Small intestine (tissue), 7 donors: ENCODE data around the gene SORCS2. TPM values are rescaled to one million over a fixed set of nuclear protein-coding genes. Genes with fewer than 3 reads are reported as not detected.
A peak's percentile ranks its signal among the peaks of the same experiment; 100 is the strongest.

ENCODE experiments used
- DNase-seq, 2 donors: peaks; one replicate each; pipeline versions ENCODE4 v3.0.0 to v3.0.0-alpha.2; 2013
- FAIRE-seq: peaks from 2 replicates; lab custom pipeline; 2012; peaks lifted over from hg19 to GRCh38; lab: Jason Lieb, UNC
- H3K27ac ChIP-seq, 3 donors: one replicate each; pipeline ENCODE4 v1.5.1; 2013; ENCODE audit warnings: low read length in 2 of 3, mild to moderate bottlenecking in 2 of 3, control low read depth in 1 of 3, inconsistent platforms in 1 of 3, low read depth in 1 of 3, moderate library complexity in 1 of 3
- H3K27me3 ChIP-seq, 3 donors: one replicate each; pipeline ENCODE4 v1.6.1; 2013; ENCODE audit warnings: low read length in 3 of 3, inconsistent platforms in 1 of 3; ENCODE audit not compliant: control insufficient read depth in 3 of 3, insufficient read depth in 3 of 3
- H3K36me3 ChIP-seq, 3 donors: one replicate each; pipeline ENCODE4 v1.6.1; 2013; ENCODE audit warnings: low read length in 3 of 3, inconsistent platforms in 1 of 3, low read depth in 1 of 3, mild to moderate bottlenecking in 1 of 3, moderate library complexity in 1 of 3; ENCODE audit not compliant: control insufficient read depth in 3 of 3, insufficient read depth in 2 of 3
- H3K4me1 ChIP-seq, 3 donors: one replicate each; pipeline ENCODE4 v1.6.1; 2013; ENCODE audit warnings: low read length in 2 of 3, inconsistent platforms in 1 of 3, low read depth in 1 of 3, mild to moderate bottlenecking in 1 of 3, moderate library complexity in 1 of 3; ENCODE audit not compliant: control insufficient read depth in 3 of 3, insufficient read depth in 2 of 3
- H3K4me3 ChIP-seq, 3 donors: one replicate each; pipeline ENCODE4 v1.5.1; 2013; ENCODE audit warnings: low read length in 3 of 3, control low read depth in 1 of 3, inconsistent platforms in 1 of 3, low read depth in 1 of 3, mild to moderate bottlenecking in 1 of 3, moderate library complexity in 1 of 3
- H3K9me3 ChIP-seq, 2 donors: one replicate each; pipeline ENCODE4 v1.6.1; 2013; ENCODE audit warnings: low read depth in 1 of 2, low read length in 1 of 2; ENCODE audit not compliant: control insufficient read depth in 2 of 2, insufficient read depth in 1 of 2
- WGBS, 3 donors: extraction: QIAGEN DNeasy Blood & Tissue Kit; methylation state at CpG; one replicate each; pipeline ENCODE4 v1.1.7; 2013; 5-methylcytosine and 5-hydroxymethylcytosine counted together
- polyA plus RNA-seq, 4 donors: library from polyadenylated mRNA; stranded (reverse) in 3 of 4; unstranded in 1 of 4; fragments of 200-250 nt in 3 of 4; fragments of 120-200 nt in 1 of 4; gene quantifications; one replicate each; pipeline versions ENCODE4 v1.2.1 to v1.2.3, GENCODE V29; 2013
- donor health status: healthy with polysubstance abuse.
- donor health status: control.
- donor health status: control.
- donor health status: Bipolar disorder and iron deficiency.
- donor health status: healthy.

The SORCS2 gene
- polyA plus RNA-seq, 4 donors = 0.63 to 3.3 (median 2.2) TPM; not detected in 1

DNA sequence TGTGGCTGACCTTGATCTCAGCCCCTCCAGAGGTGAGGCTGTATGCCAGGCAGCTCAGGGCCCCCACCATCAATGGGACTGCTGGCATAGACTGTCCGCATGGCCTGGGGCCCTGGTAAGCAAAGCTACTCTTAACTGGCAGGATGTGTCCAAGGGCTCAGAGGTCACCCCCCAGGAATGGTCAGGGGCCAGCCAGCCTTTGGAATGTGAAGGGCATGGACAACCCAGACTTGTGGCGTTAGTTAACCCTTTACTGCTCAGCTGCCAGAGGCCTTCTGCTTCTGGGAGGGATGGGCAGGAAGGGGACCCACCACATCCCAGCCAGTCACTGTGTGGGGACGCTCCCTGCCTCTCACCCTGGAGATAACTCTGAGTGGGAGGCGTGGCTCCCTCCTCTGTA, 322.5 kb downstream of the SORCS2 start:
- DNase-seq (no peak), FAIRE-seq (no peak)
- Histone ChIP-seq H3K4me3 (no peak overlapping the region), H3K36me3 (no peaks in the 10 kb centered on the region), H3K27ac (no peak overlapping the region), H3K9me3 (no peaks in the 10 kb centered on the region), H3K4me1 (no peaks in the 10 kb centered on the region), H3K27me3 (peaks cover 0 to 12% (median 0%) of the 10 kb centered on the region in 3 donors)
- 68 to 86% (median 73%) methylated on average over 4 of the region's 4 CpGs for WGBS, 3 donors

DNA sequence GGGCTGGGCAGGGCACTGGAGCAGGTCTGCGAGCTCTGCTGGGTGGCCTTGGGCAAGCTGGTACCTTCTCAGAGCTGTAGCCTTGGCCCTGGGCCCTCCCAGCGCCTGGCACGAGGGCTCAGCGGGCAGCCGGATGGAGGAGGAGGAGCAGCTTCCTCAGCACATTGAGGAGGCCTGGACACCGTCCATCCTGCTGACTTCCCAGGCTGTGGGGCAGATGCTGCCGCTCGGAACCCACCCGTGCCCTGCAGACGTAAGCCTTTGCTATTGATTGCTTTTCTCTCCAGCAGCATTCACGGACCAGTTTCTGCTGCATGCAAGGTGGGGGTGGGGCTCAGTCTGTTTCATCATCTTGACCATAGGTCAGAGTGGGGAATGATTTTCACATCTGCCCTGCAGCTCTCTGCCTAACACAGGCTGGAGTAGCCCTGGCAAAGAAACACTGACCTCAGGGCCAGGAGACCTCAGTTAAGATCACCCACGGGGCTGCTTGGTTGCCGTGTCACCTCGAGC, 323.1 kb downstream of the SORCS2 start:
- Histone ChIP-seq H3K9me3 (no peaks in the 10 kb centered on the region), H3K4me3 (no peak overlapping the region), H3K27ac (no peak overlapping the region), H3K27me3 (peaks cover 0 to 12% (median 0%) of the 10 kb centered on the region in 3 donors), H3K4me1 (no peaks in the 10 kb centered on the region), H3K36me3 (no peaks in the 10 kb centered on the region)
- 56 to 70% (median 60%) methylated on average over 13 to 14 of the region's 14 CpGs for WGBS, 3 donors
- DNase-seq (peak in 1 of 2 donors; percentile 51), FAIRE-seq (no peak)

GRCh38 chr4:7516096-7516772, 323.9 kb downstream of the SORCS2 start:
- FAIRE-seq (no peak), DNase-seq (no peak)
- Histone ChIP-seq H3K4me3 (no peak overlapping the region), H3K9me3 (no peaks in the 10 kb centered on the region), H3K36me3 (no peaks in the 10 kb centered on the region), H3K27me3 (peaks cover 0 to 12% (median 0%) of the 10 kb centered on the region in 3 donors), H3K27ac (no peak overlapping the region), H3K4me1 (no peaks in the 10 kb centered on the region)
- WGBS, 3 donors = 53 to 68% (median 63%) methylated on average over 16 of the region's 16 CpGs

DNA sequence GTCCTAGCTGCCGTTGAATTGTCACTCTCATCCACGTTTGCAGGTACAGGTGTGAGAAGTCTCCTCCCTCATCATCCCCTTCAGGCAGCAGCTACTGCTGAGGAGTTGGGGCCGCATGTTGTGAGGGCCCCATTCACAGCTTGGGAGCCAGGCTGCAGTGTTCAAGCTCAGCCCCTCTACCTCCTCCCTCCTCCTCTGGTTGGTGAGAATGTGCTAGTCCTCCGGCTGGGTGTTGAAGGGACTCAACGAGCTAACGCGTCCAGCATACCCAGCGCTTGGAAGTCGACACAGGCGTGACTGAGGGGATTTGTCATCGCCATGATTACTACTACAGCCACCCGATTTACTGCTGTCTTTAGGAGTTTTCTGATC, 324.4 kb downstream of the SORCS2 start:
- Histone ChIP-seq H3K36me3 (no peaks in the 10 kb centered on the region), H3K27me3 (peaks cover 0 to 13% (median 0%) of the 10 kb centered on the region in 3 donors), H3K9me3 (no peaks in the 10 kb centered on the region), H3K4me1 (no peaks in the 10 kb centered on the region), H3K27ac (no peak overlapping the region), H3K4me3 (no peak overlapping the region)
- FAIRE-seq (no peak), DNase-seq (no peak)
- WGBS, 3 donors = 40 to 51% (median 41%) methylated on average over 12 of the region's 12 CpGs

DNA sequence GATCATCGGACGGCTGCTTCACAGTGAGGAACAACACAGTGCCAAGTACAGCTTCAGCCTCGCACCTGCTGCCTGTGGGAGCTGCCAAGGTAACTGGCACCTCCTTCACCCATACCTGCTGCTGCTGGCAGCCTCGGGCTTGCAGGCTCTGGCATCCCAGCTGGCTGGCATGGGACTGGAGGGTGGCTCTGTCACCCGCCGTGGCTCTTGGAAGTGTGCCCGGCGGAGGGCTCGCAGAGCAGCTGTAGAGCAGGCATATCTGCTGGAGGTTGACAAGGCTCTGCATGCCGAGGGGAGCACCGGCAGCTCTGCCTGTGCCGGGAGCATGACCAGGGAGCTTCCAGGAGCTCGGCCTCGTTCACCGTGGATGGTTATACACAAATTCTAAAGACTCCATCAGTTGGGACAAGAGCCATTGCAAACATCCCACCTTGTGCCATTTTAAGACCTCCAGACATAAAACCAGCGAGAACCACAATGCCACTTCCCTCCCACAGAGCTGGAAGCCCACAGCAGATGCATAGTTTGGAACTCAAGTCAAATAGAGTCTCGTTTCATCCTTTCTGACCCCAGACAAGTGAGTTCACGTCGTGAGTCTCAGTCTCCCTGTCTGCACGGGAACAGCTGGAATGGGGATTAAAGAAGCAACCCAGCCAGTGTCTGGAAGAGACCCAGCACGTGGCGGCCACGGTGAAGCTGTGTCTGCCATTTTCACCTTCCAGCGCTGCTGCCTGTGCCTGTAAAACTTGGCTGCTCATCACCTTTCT, 326.7 kb downstream of the SORCS2 start:
- H3K27me3 ChIP-seq = peaks cover 0 to 20% (median 0%) of the 10 kb centered on the region in 3 donors
- FAIRE-seq = no peak
- DNase-seq = peak in 1 of 2 donors; percentile 3
- H3K4me1 ChIP-seq = no peaks in the 10 kb centered on the region
- 52 to 80% (median 57%) methylated on average over 24 of the region's 24 CpGs for WGBS, 3 donors
- H3K27ac ChIP-seq = no peak overlapping the region
- H3K36me3 ChIP-seq = no peaks in the 10 kb centered on the region
- H3K4me3 ChIP-seq = no peak overlapping the region
- no peaks in the 10 kb centered on the region for H3K9me3 ChIP-seq

DNA sequence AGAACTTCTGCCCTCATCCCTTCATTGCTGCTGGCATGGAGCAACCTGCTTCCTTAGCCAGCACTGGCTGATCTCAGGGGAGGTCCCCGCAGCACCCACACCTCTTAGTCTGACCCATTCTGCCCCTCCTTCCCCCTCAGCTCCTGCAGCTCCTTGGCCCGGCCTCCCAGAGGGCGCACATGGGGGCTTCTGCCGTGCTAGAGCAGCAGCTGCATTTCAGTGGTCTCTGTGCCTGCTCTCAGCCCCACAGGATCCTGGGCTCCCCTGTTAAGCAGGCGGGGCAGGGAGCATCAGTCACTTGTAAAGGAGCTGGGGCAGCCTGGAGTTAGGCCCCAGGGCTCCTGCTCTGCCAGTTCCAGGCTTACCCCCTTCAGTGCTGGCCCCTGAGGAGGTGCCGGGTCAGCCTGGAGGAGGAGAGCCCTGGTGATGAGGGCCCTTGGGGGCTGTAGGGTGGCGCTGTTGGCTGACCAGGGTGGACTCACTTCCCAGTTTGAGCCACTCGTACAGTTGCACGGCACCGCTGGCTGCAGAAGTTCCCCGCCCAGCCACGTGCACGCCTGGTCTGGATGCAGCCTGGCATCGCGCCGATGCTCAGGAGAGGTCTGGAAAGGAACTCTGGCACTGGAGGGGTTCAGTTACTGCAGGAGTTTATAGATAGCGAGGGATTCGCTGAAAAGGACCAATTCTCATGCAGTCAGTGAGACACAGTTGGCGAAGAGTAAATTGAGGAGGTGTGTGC, 327.5 kb downstream of the SORCS2 start:
- DNase-seq = no peak
- Histone ChIP-seq H3K9me3 (no peaks in the 10 kb centered on the region), H3K4me3 (no peak overlapping the region), H3K27ac (no peak overlapping the region), H3K36me3 (no peaks in the 10 kb centered on the region), H3K4me1 (no peaks in the 10 kb centered on the region), H3K27me3 (peaks cover 0 to 24% (median 0%) of the 10 kb centered on the region in 3 donors)
- WGBS, 3 donors = 69 to 78% (median 77%) methylated on average over 19 of the region's 19 CpGs
- no peak for FAIRE-seq

- Histone ChIP-seq H3K27me3 (peaks cover 0 to 26% (median 0%) of the 10 kb centered on the region in 3 donors), H3K27ac (no peak overlapping the region), H3K9me3 (no peaks in the 10 kb centered on the region), H3K4me3 (no peak overlapping the region), H3K36me3 (no peaks in the 10 kb centered on the region), H3K4me1 (no peaks in the 10 kb centered on the region)
- DNase-seq = no peak
- no peak for FAIRE-seq
- 69 to 77% (median 71%) methylated on average over 6 of the region's 6 CpGs for WGBS, 3 donors
Measured at GRCh38 chr4:7521666-7522065, 329.3 kb downstream of the SORCS2 start.
